NCI-H2029 (cell line): ENCODE measurements around the gene ADAMTS17.

Experiments used
- DNase-seq: peaks from one replicate; lab custom pipeline; 2025; lab: John Stamatoyannopoulos, UW

ADAMTS17 gene

GRCh38 chr15:100309109-100310040 lies 32.4 kb downstream of the ADAMTS17 start:
- no peak for DNase-seq

- DNase-seq = no peak
These were observed 33.2 kb downstream of the ADAMTS17 start for GRCh38 chr15:100308608-100309007.

- no peak for DNase-seq
These were observed 33.6 kb downstream of the ADAMTS17 start for GRCh38 chr15:100308213-100308600.

- no peak for DNase-seq
These were observed 34.2 kb downstream of the ADAMTS17 start for GRCh38 chr15:100307241-100308212.

- DNase-seq = no peak
These were observed 35.7 kb downstream of the ADAMTS17 start for GRCh38 chr15:100306098-100306497.

GRCh38 chr15:100301910-100302431 lies 39.8 kb downstream of the ADAMTS17 start:
- no peak for DNase-seq

GRCh38 chr15:100298257-100298656 lies 43.5 kb downstream of the ADAMTS17 start:
- DNase-seq = no peak

- no peak for DNase-seq
These were observed 44.0 kb downstream of the ADAMTS17 start for GRCh38 chr15:100297812-100298211.

GRCh38 chr15:100295939-100296565 lies 45.7 kb downstream of the ADAMTS17 start:
- no peak for DNase-seq

GRCh38 chr15:100292010-100292409 lies 49.8 kb downstream of the ADAMTS17 start:
- DNase-seq = no peak

GRCh38 chr15:100291106-100291505 lies 50.7 kb downstream of the ADAMTS17 start:
- no peak for DNase-seq

- DNase-seq = no peak
These were observed 56.0 kb downstream of the ADAMTS17 start for GRCh38 chr15:100285641-100286295.

GRCh38 chr15:100284701-100285100 lies 57.1 kb downstream of the ADAMTS17 start:
- no peak for DNase-seq

GRCh38 chr15:100284191-100284590 lies 57.6 kb downstream of the ADAMTS17 start:
- no peak for DNase-seq

- DNase-seq = no peak
These were observed 60.5 kb downstream of the ADAMTS17 start for GRCh38 chr15:100281096-100281917.

- no peak for DNase-seq
These were observed 61.9 kb downstream of the ADAMTS17 start for GRCh38 chr15:100279849-100280248.

- no peak for DNase-seq
These were observed 62.3 kb downstream of the ADAMTS17 start for GRCh38 chr15:100279446-100279845.

- DNase-seq = no peak
These were observed 63.0 kb downstream of the ADAMTS17 start for GRCh38 chr15:100278596-100279380.

- no peak for DNase-seq
These were observed 64.5 kb downstream of the ADAMTS17 start for GRCh38 chr15:100277087-100277855.
